H7 (cell line): ENCODE data around the gene ABCC6. TPM values are rescaled to one million over a fixed set of nuclear protein-coding genes. Genes with fewer than 3 reads are reported as not detected.
"Not testable (repeated sequence)": the region's sequence is repeated elsewhere in the genome, so short reads cannot be mapped to it uniquely, and the experiment has no call there.

ENCODE experiments used
- DNase-seq: peaks from one replicate; pipeline ENCODE4 v3.0.0; 2012
- H3K27me3 ChIP-seq: 2 replicates; pipeline ENCODE4 v1.6.0; 2011; ENCODE audit warnings: mild to moderate bottlenecking, low read length; ENCODE audit not compliant: control insufficient read depth, insufficient read depth
- H3K36me3 ChIP-seq: replicated peaks from 2 replicates; pipeline ENCODE4 v1.5.1; 2011; ENCODE audit warnings: low read length; ENCODE audit not compliant: control insufficient read depth, insufficient read depth
- H3K4me3 ChIP-seq: 2 replicates; pipeline ENCODE4 v1.5.1; 2011; ENCODE audit warnings: low read depth, mild to moderate bottlenecking, control low read depth, low read length, moderate library complexity; ENCODE audit not compliant: insufficient read depth
- total RNA-seq: library from RNA; depleted of rRNA; stranded (reverse); fragments of >200 nt; shearing (Covaris generic); gene quantifications from 2 replicates; pipeline ENCODE4 v1.2.3, GENCODE V29; 2014

Gene ABCC6
- total RNA-seq, 1 experiment from 2014 or later: 1.5 TPM

GRCh38 chr16:16121185-16121727 is 102.0 kb downstream of the ABCC6 start:
- DNase-seq: no peak
- no peak overlapping the region for H3K4me3 ChIP-seq
- H3K36me3 ChIP-seq: peaks cover 25% of the 10 kb centered on the region
- no peaks in the 10 kb centered on the region for H3K27me3 ChIP-seq

GRCh38 chr16:16120382-16121184 is 102.7 kb downstream of the ABCC6 start:
- Histone ChIP-seq H3K27me3 (no peaks in the 10 kb centered on the region), H3K4me3 (no peak overlapping the region), H3K36me3 (peaks cover 25% of the 10 kb centered on the region)
- DNase-seq: no peak

- peaks cover 24% of the 10 kb centered on the region for H3K36me3 ChIP-seq
Measured at GRCh38 chr16:16120044-16120381, 103.3 kb downstream of the ABCC6 start.

GRCh38 chr16:16118337-16118736 is 105.0 kb downstream of the ABCC6 start:
- DNase-seq: no peak
- H3K36me3 ChIP-seq: peaks cover 23% of the 10 kb centered on the region
- no peak overlapping the region for H3K4me3 ChIP-seq
- H3K27me3 ChIP-seq: no peaks in the 10 kb centered on the region

More at GRCh38 chr16:16120044-16120381, 103.3 kb downstream of the ABCC6 start:
- Histone ChIP-seq H3K27me3 (no peaks in the 10 kb centered on the region), H3K4me3 (no peak overlapping the region)
- DNase-seq: no peak

- Histone ChIP-seq H3K4me3 (no peak overlapping the region), H3K27me3 (no peaks in the 10 kb centered on the region), H3K36me3 (peaks cover 24% of the 10 kb centered on the region)
- DNase-seq: no peak
Measured at GRCh38 chr16:16116841-16117240, 106.5 kb downstream of the ABCC6 start.

GRCh38 chr16:16113076-16113475 is 110.2 kb downstream of the ABCC6 start:
- Histone ChIP-seq H3K36me3 (peaks cover 33% of the 10 kb centered on the region), H3K4me3 (no peak overlapping the region), H3K27me3 (no peaks in the 10 kb centered on the region)
- no peak for DNase-seq

GRCh38 chr16:16112450-16113053 is 110.7 kb downstream of the ABCC6 start:
- Histone ChIP-seq H3K4me3 (no peak overlapping the region), H3K27me3 (no peaks in the 10 kb centered on the region), H3K36me3 (peaks cover 33% of the 10 kb centered on the region)
- no peak for DNase-seq

- H3K4me3 ChIP-seq: no peak overlapping the region
- peaks cover 33% of the 10 kb centered on the region for H3K36me3 ChIP-seq
- DNase-seq: no peak
- H3K27me3 ChIP-seq: no peaks in the 10 kb centered on the region
Measured at GRCh38 chr16:16111639-16112038, 111.7 kb downstream of the ABCC6 start.

GRCh38 chr16:16110111-16110490 is 113.2 kb downstream of the ABCC6 start:
- no peaks in the 10 kb centered on the region for H3K27me3 ChIP-seq
- DNase-seq: no peak
- H3K36me3 ChIP-seq: peaks cover 32% of the 10 kb centered on the region
- H3K4me3 ChIP-seq: no peak overlapping the region

GRCh38 chr16:16109453-16110110 is 113.7 kb downstream of the ABCC6 start:
- no peak for DNase-seq
- no peak overlapping the region for H3K4me3 ChIP-seq
- peaks cover 28% of the 10 kb centered on the region for H3K36me3 ChIP-seq
- H3K27me3 ChIP-seq: no peaks in the 10 kb centered on the region

GRCh38 chr16:16108759-16109158 is 114.5 kb downstream of the ABCC6 start:
- Histone ChIP-seq H3K4me3 (no peak overlapping the region), H3K36me3 (peaks cover 30% of the 10 kb centered on the region), H3K27me3 (no peaks in the 10 kb centered on the region)
- no peak for DNase-seq

GRCh38 chr16:16107839-16108238 is 115.5 kb downstream of the ABCC6 start:
- Histone ChIP-seq H3K4me3 (no peak overlapping the region), H3K27me3 (no peaks in the 10 kb centered on the region), H3K36me3 (peaks cover 29% of the 10 kb centered on the region)
- DNase-seq: no peak

GRCh38 chr16:16106466-16106865 is 116.8 kb downstream of the ABCC6 start:
- Histone ChIP-seq H3K4me3 (no peak overlapping the region), H3K27me3 (no peaks in the 10 kb centered on the region), H3K36me3 (peaks cover 28% of the 10 kb centered on the region)
- DNase-seq: no peak

GRCh38 chr16:16105646-16106045 is 117.6 kb downstream of the ABCC6 start:
- DNase-seq: no peak

GRCh38 chr16:16104804-16105141 is 118.5 kb downstream of the ABCC6 start:
- H3K4me3 ChIP-seq, DNase-seq, H3K27me3 ChIP-seq: not testable (repeated sequence)
- peaks cover 23% of the 10 kb centered on the region for H3K36me3 ChIP-seq

More at GRCh38 chr16:16105646-16106045, 117.6 kb downstream of the ABCC6 start:
- H3K4me3 ChIP-seq: no peak overlapping the region
- H3K36me3 ChIP-seq: peaks cover 23% of the 10 kb centered on the region
- no peaks in the 10 kb centered on the region for H3K27me3 ChIP-seq
